Brain microvascular endothelial cell (primary cell): Measurements from ENCODE around the gene KCNN3.

ENCODE experiments used
- DNase-seq: peaks from one replicate; pipeline ENCODE4 v3.0.0-alpha.2; 2020
- H3K27ac ChIP-seq: fragments of 250-450 bp; sonication (Bioruptor Pico); 2 replicates; pipeline ENCODE4 v1.5.1; 2020; ENCODE audit warnings: mild to moderate bottlenecking, moderate library complexity
- H3K27me3 ChIP-seq: fragments of 250-450 bp; sonication (Bioruptor Pico); replicated peaks from 2 replicates; pipeline ENCODE4 v1.5.1; 2020; ENCODE audit warnings: mild to moderate bottlenecking
- H3K36me3 ChIP-seq: fragments of 250-450 bp; sonication (Bioruptor Pico); replicated peaks from 2 replicates; pipeline ENCODE4 v1.5.1; 2020; ENCODE audit warnings: mild to moderate bottlenecking
- H3K4me3 ChIP-seq: 2 replicates; pipeline ENCODE4 v1.5.1; 2011; ENCODE audit warnings: low read depth, mild to moderate bottlenecking, control low read depth, low read length, moderate library complexity
- in situ Hi-C: cut with HindIII; loops from 2 replicates; pipeline ENCODE4 v1.10.0; 2017; ENCODE audit warnings: low sequenced_read_pairs, low pct_ligation_motif_present
- TF ChIP-seq, protein P1 (sequence below): IDR thresholded peaks from 2 replicates; pipeline ENCODE4 v1.5.1; 2011; ENCODE audit warnings: low read depth, mild to moderate bottlenecking, moderate library complexity, low read length, control low read depth, inconsistent platforms; ENCODE audit errors: missing control alignments

KCNN3 gene

GRCh38 chr1:154884869-154885701 lies 15.0 kb upstream of the KCNN3 start:
- no peak overlapping the region for H3K4me3 ChIP-seq
- TF ChIP-seq, protein P1, sequence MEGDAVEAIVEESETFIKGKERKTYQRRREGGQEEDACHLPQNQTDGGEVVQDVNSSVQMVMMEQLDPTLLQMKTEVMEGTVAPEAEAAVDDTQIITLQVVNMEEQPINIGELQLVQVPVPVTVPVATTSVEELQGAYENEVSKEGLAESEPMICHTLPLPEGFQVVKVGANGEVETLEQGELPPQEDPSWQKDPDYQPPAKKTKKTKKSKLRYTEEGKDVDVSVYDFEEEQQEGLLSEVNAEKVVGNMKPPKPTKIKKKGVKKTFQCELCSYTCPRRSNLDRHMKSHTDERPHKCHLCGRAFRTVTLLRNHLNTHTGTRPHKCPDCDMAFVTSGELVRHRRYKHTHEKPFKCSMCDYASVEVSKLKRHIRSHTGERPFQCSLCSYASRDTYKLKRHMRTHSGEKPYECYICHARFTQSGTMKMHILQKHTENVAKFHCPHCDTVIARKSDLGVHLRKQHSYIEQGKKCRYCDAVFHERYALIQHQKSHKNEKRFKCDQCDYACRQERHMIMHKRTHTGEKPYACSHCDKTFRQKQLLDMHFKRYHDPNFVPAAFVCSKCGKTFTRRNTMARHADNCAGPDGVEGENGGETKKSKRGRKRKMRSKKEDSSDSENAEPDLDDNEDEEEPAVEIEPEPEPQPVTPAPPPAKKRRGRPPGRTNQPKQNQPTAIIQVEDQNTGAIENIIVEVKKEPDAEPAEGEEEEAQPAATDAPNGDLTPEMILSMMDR, result no peak
- no peaks in the 10 kb centered on the region for H3K36me3 ChIP-seq
- in situ Hi-C loops, result no loop called here
- no peak overlapping the region for H3K27ac ChIP-seq
- H3K27me3 ChIP-seq, result peaks cover 18% of the 10 kb centered on the region
- DNase-seq, result no peak

DNA sequence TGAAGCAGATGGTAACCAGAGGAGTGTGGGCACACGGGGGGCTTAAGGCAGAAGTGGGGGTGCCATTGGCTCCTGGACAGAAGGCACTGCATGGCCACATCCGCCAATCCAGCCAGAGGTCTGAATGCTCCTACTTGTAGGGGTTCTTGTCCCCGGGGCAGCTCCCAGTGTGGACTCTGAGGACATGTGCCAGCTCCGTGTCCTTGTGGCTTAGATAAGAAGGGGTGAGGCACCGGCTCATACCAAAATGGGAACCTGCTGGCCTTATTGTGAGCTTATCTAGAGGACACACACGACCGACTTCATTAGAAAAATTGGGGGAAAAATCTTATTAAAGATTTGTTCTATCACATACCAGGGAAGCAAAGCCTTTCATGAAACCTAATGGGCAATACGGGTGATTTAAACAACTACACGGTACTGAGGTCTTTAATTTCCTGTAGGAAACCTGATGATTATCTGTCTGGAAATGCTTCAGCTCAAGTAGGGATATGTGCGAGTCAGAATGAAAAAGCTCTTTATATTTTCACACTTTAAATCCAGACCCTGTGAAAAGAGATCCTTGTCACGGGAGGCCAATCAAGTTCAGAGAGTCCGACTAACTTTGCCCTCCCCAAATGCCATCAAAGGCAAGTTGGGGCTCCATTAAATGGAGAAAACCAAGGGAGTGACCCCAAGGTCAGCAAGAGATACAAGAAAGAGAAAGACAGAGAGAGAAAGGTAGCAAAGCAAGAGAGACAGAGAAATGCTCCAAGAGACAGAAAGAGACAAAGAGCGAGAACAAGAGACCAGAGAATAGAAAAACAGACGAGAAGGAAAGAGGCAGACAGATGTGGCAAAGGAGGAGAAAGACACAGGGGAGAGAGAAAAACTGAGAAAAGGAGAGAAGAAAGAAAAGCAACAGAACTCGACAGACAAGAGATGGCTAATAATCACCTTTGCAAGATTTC lies 14.1 kb upstream of the KCNN3 start:
- no peak for DNase-seq
- peaks cover 18% of the 10 kb centered on the region for H3K27me3 ChIP-seq
- H3K36me3 ChIP-seq, result no peaks in the 10 kb centered on the region
- no peak overlapping the region for H3K4me3 ChIP-seq
- no peak overlapping the region for H3K27ac ChIP-seq
- TF ChIP-seq, protein P1, result no peak
- in situ Hi-C loops, result no loop called here

- no peak for DNase-seq
- TF ChIP-seq, protein P1, result no peak
- Histone ChIP-seq H3K27ac (no peak overlapping the region), H3K36me3 (no peaks in the 10 kb centered on the region), H3K4me3 (no peak overlapping the region), H3K27me3 (peaks cover 16% of the 10 kb centered on the region)
- in situ Hi-C loops, result no loop called here
Measured at GRCh38 chr1:154881820-154882535, 11.9 kb upstream of the KCNN3 start.

- no peak for DNase-seq
- H3K27ac ChIP-seq, result no peak overlapping the region
- no peak overlapping the region for H3K4me3 ChIP-seq
- in situ Hi-C loops, result no loop called here
- H3K36me3 ChIP-seq, result no peaks in the 10 kb centered on the region
- TF ChIP-seq, protein P1, result no peak
- peaks cover 16% of the 10 kb centered on the region for H3K27me3 ChIP-seq
Measured at GRCh38 chr1:154880671-154881070, 10.6 kb upstream of the KCNN3 start.

GRCh38 chr1:154879038-154879421 lies 8.9 kb upstream of the KCNN3 start:
- H3K27me3 ChIP-seq, result peaks cover 13% of the 10 kb centered on the region
- in situ Hi-C loops, result no loop called here
- DNase-seq, result no peak
- TF ChIP-seq, protein P1, result no peak
- H3K27ac ChIP-seq, result no peak overlapping the region
- H3K36me3 ChIP-seq, result no peaks in the 10 kb centered on the region
- no peak overlapping the region for H3K4me3 ChIP-seq
